SK-N-MC (cell line): ENCODE results near the gene DOCK4.

Experiments
- EZH2 ChIP-seq: fragments of 200-600 bp; sonication (generic); IDR thresholded peaks from one replicate; pipeline ENCODE4 v1.6.1; 2017; ENCODE audit warnings: antibody characterized with exemption
- FOXP2 ChIP-seq: optimal IDR thresholded peaks from 2 replicates; pipeline ENCODE3; 2011; ENCODE audit warnings: mild to moderate bottlenecking, moderate library complexity; ENCODE audit not compliant: insufficient read depth; ENCODE audit errors: extremely low read length, control extremely low read depth
- POLR2AphosphoS5 ChIP-seq: IDR thresholded peaks from 2 replicates; pipeline ENCODE4 v1.6.1; 2012; ENCODE audit warnings: mild to moderate bottlenecking, low read depth, low read length, borderline replicate concordance

- TF ChIP-seq EZH2 = no peak
- TF ChIP-seq POLR2AphosphoS5 = no peak
- TF ChIP-seq FOXP2 = no peak
These were observed 529.4 kb downstream of the DOCK4 start for GRCh38 chr7:111676811-111677210.
